Measurements from ENCODE around the gene DNM1.

- no peak for TF ChIP-seq CTCF (IDR thresholded peaks at IDR 0.05)
- no peak for TF ChIP-seq EZH2 (IDR thresholded peaks at IDR 0.05)
These were observed 36.0 kb upstream of the DNM1 start for GRCh38 chr9:128167209-128167608.

Data from neural progenitor cell (in vitro differentiated cells).